ENCODE measurements around the gene HOXB2. TPM values are rescaled to one million over a fixed set of nuclear protein-coding genes. Genes with fewer than 3 reads are reported as not detected.

The HOXB2 gene
- polyA plus RNA-seq, 12 donors = 5.5 to 16.3 (median 11.9) TPM; not detected in 1

GRCh38 chr17:48554412-48555257, 9.7 kb upstream of the HOXB2 start:
- no peak for DNase-seq

- no peak for DNase-seq
Observed at GRCh38 chr17:48553826-48554225, 8.9 kb upstream of the HOXB2 start.

GRCh38 chr17:48553190-48553547, 8.3 kb upstream of the HOXB2 start:
- DNase-seq = no peak

- DNase-seq = no peak
Observed at GRCh38 chr17:48552466-48553189, 7.7 kb upstream of the HOXB2 start.

- DNase-seq = no peak
Observed at GRCh38 chr17:48551596-48552465, 6.9 kb upstream of the HOXB2 start.

GRCh38 chr17:48551214-48551555, 6.3 kb upstream of the HOXB2 start:
- DNase-seq = no peak

GRCh38 chr17:48550502-48551213, 5.7 kb upstream of the HOXB2 start:
- no peak for DNase-seq

- no peak for DNase-seq
Observed at GRCh38 chr17:48549914-48550501, 5.1 kb upstream of the HOXB2 start.

- no peak for DNase-seq
Observed at GRCh38 chr17:48549281-48549630, 4.3 kb upstream of the HOXB2 start.

GRCh38 chr17:48548523-48549280, 3.8 kb upstream of the HOXB2 start:
- no peak for DNase-seq

- DNase-seq = no peak
Observed at GRCh38 chr17:48547808-48548522, 3.1 kb upstream of the HOXB2 start.

GRCh38 chr17:48546924-48547807, 2.3 kb upstream of the HOXB2 start:
- no peak for DNase-seq

- no peak for DNase-seq
Observed at GRCh38 chr17:48546137-48546923, 1.4 kb upstream of the HOXB2 start.

GRCh38 chr17:48545539-48545938, 630 bp upstream of the HOXB2 start:
- no peak for DNase-seq

- DNase-seq = peak; percentile 85
Observed at GRCh38 chr17:48544349-48545021, 424 bp downstream of the HOXB2 start.

- DNase-seq = no peak
Observed at GRCh38 chr17:48543854-48544348, 1.0 kb downstream of the HOXB2 start.

Measured in muscle of arm (tissue), 12 donors.